Parathyroid adenoma (tissue), 2 donors: ENCODE results near the gene ZNF185.

Experiments
- H2AFZ ChIP-seq: fragments of 300-600 bp; sonication (generic); one replicate; pipeline ENCODE4 v1.7.0; 2017; ENCODE audit warnings: antibody characterized with exemption, mild to moderate bottlenecking
- H3K27ac ChIP-seq: fragments of 300-600 bp; sonication (generic); one replicate; pipeline ENCODE4 v1.7.0; 2017
- H3K27me3 ChIP-seq: fragments of 300-600 bp; sonication (generic); one replicate; pipeline ENCODE4 v1.7.0; 2017; ENCODE audit warnings: low read length; ENCODE audit not compliant: control insufficient read depth, insufficient read depth
- H3K36me3 ChIP-seq: fragments of 300-600 bp; sonication (generic); one replicate; pipeline ENCODE4 v1.7.0; 2017; ENCODE audit warnings: low read length; ENCODE audit not compliant: control insufficient read depth, insufficient read depth
- H3K4me1 ChIP-seq: fragments of 300-600 bp; sonication (generic); one replicate; pipeline ENCODE4 v1.7.0; 2017; ENCODE audit warnings: control low read depth
- H3K4me2 ChIP-seq: fragments of 300-600 bp; sonication (generic); one replicate; pipeline ENCODE4 v1.7.0; 2017; ENCODE audit warnings: low read length
- H3K4me3 ChIP-seq: fragments of 300-600 bp; sonication (generic); one replicate; pipeline ENCODE4 v1.7.0; 2017; ENCODE audit warnings: low read depth, low read length
- H3K79me2 ChIP-seq: fragments of 300-600 bp; sonication (generic); one replicate; pipeline ENCODE4 v1.7.0; 2017; ENCODE audit warnings: control low read depth
- H3K9ac ChIP-seq: fragments of 300-600 bp; sonication (generic); one replicate; pipeline ENCODE4 v1.7.0; 2017; ENCODE audit warnings: mild to moderate bottlenecking
- H3K9me3 ChIP-seq: fragments of 300-600 bp; sonication (generic); one replicate; pipeline ENCODE4 v1.7.0; 2017; ENCODE audit warnings: low read length; ENCODE audit not compliant: control insufficient read depth
- CTCF ChIP-seq: fragments of 300-600 bp; sonication (generic); IDR thresholded peaks from one replicate; pipeline ENCODE4 v1.7.0; 2017; ENCODE audit warnings: antibody characterized with exemption, mild to moderate bottlenecking
- donor health status: primary hyperparathyroidism.

ZNF185 gene

GRCh38 chrX:152881289-152881688, 16.6 kb upstream of the ZNF185 start:
- H3K9me3 ChIP-seq, result no peaks in the 10 kb centered on the region
- no peak overlapping the region for H3K4me2 ChIP-seq
- no peak overlapping the region for H2AFZ ChIP-seq
- H3K36me3 ChIP-seq, result no peaks in the 10 kb centered on the region
- no peaks in the 10 kb centered on the region for H3K79me2 ChIP-seq
- H3K27me3 ChIP-seq, result no peaks in the 10 kb centered on the region
- no peak overlapping the region for H3K4me3 ChIP-seq
- TF ChIP-seq CTCF, result no peak
- H3K4me1 ChIP-seq, result no peaks in the 10 kb centered on the region
- no peak overlapping the region for H3K27ac ChIP-seq
- H3K9ac ChIP-seq, result no peak overlapping the region

DNA sequence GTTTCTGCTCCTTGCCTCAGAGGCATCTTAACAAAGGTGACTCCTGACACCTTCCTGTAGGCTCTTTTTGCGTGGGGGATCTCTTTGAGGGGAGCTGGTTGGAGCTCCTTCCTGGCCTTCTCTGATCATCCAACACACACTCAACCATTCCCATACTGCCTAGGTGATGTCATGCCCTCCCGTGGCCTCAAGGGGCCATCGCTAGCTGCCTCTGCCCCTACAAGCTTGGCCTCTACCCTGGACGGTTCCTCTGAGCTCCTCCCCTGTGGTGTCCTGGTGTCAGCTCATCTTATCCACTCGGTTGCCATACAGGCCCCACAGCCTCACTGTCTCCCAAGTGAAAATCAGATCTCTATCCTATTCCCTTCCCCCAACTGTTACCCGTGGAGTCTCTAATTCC, 13.7 kb upstream of the ZNF185 start:
- H3K79me2 ChIP-seq, result no peaks in the 10 kb centered on the region
- H3K4me3 ChIP-seq, result no peak overlapping the region
- H2AFZ ChIP-seq, result no peak overlapping the region
- TF ChIP-seq CTCF, result no peak
- H3K9me3 ChIP-seq, result no peaks in the 10 kb centered on the region
- H3K9ac ChIP-seq, result no peak overlapping the region
- H3K4me2 ChIP-seq, result no peak overlapping the region
- no peaks in the 10 kb centered on the region for H3K36me3 ChIP-seq
- no peaks in the 10 kb centered on the region for H3K4me1 ChIP-seq
- H3K27me3 ChIP-seq, result no peaks in the 10 kb centered on the region
- no peak overlapping the region for H3K27ac ChIP-seq

DNA sequence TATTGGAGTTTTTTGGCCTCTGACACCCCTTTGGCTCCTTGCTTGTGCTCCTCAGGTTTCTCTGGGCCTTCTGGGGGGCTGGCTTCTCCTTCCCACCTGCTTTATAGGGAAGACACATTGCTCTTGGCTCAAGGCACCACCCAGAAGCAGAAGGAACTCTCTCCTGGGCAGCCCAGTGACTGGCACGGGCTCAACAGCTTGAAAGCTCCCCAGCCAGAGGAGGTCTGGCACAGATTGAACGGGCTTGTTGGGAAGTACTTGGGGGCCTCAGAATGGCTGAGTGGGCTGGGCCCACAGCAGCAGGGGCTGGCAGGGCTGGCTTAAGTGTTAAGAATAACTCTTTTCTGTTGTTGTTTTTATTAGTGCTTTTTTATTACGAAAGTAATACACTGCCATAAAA, 11.2 kb upstream of the ZNF185 start:
- H3K9me3 ChIP-seq, result no peaks in the 10 kb centered on the region
- no peak overlapping the region for H3K4me2 ChIP-seq
- no peak for TF ChIP-seq CTCF
- no peak overlapping the region for H3K9ac ChIP-seq
- no peaks in the 10 kb centered on the region for H3K36me3 ChIP-seq
- no peaks in the 10 kb centered on the region for H3K27me3 ChIP-seq
- H3K79me2 ChIP-seq, result no peaks in the 10 kb centered on the region
- H3K4me3 ChIP-seq, result no peak overlapping the region
- no peaks in the 10 kb centered on the region for H3K4me1 ChIP-seq
- H2AFZ ChIP-seq, result no peak overlapping the region
- H3K27ac ChIP-seq, result no peak overlapping the region

DNA sequence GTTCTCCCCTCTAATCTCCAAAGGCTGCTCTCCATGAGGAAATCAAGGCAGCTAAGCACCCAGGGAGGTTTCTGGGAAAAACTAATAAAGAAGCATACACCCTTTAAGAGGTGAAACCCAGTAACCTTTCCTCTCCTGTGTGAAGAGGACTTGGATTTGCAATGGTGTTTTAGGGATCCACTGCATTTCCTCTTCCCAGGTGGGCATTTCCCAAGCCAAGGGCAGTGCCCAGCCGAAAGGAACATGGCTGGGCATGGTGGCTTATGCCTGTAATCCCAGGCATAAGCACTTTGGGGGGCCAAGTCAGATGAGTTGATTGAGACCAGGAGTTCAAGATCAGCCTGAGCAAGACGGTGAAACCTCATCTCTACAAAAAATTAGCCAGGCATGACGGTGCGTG, 5.4 kb upstream of the ZNF185 start:
- Histone ChIP-seq H2AFZ (no peak overlapping the region), H3K27ac (no peak overlapping the region), H3K9me3 (no peaks in the 10 kb centered on the region), H3K79me2 (no peaks in the 10 kb centered on the region), H3K4me1 (no peaks in the 10 kb centered on the region), H3K36me3 (no peaks in the 10 kb centered on the region), H3K4me2 (no peak overlapping the region), H3K27me3 (no peaks in the 10 kb centered on the region), H3K4me3 (no peak overlapping the region), H3K9ac (no peak overlapping the region)
- TF ChIP-seq CTCF, result no peak

DNA sequence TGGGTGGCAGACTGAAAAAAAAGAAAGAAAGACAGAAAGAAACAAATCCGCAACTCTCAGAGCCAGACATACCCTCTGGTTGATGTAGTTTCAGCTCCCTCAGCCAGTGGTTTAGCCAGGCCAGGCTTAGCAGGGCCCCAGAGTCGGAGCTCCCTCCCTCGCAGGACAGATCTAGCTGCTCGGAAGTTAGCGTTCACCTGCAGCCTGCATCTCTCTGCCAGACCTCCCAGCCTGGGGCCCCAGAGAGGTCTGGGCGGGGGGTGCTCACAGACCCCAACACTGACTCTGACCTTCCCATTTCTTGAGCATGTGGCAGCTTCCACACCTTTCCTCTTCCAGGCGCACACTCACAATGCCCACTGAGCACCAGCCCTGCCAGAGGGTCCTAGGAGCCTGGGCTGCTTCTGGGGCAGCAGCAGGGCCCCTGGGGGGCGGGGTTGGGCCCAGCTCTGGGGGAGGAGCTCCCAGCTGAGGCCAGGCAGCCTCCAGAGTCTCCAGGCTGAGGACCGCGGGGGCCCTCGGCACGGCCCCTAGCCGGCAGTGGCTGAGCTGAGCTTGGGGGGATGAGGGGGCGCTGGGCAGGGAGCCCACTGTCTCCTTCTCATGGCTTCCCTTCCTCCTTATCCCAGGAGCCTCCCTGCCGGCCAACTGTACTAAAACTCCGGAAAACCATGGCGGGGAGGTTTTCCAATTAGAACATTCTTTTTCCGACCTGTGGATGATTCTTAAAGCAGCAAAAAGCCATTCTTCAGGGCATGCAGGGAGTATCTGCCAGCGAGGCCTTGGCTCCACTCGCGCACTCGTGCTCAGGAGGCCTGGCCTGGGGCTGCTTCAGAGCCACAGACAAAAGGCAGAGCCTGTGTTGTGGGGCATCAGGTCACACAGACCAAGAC, 4.6 kb upstream of the ZNF185 start:
- Histone ChIP-seq H3K27ac (no peak overlapping the region), H3K36me3 (no peaks in the 10 kb centered on the region), H3K4me1 (no peaks in the 10 kb centered on the region), H3K27me3 (no peaks in the 10 kb centered on the region), H3K4me2 (no peak overlapping the region), H2AFZ (no peak overlapping the region), H3K79me2 (no peaks in the 10 kb centered on the region), H3K9me3 (no peaks in the 10 kb centered on the region), H3K4me3 (no peak overlapping the region), H3K9ac (no peak overlapping the region)
- no peak for TF ChIP-seq CTCF
